Effector memory CD8-positive, alpha-beta T cell (primary cell): ENCODE measurements around the gene IPMK.
"Not testable (repeated sequence)": the region's sequence is repeated elsewhere in the genome, so short reads cannot be mapped to it uniquely, and the experiment has no call there.

Source experiments
- ATAC-seq: fragments of 150-1000 bp; cut with Tn5 transposase; replicated peaks from 2 replicates; pipeline ENCODE4 v1.10.0; 2021; ENCODE audit warnings: mild to moderate bottlenecking, moderate library complexity
- DNase-seq, 3 experiments: peaks; one replicate each; pipeline ENCODE4 v3.0.0; 2021
- H3K27ac Mint-ChIP-seq, 2 donors: one replicate each; pipeline ENCODE4 v1.8.0; 2022; ENCODE audit warnings: mild to moderate bottlenecking in 2 of 2, mixed read lengths in 2 of 2, moderate library complexity in 2 of 2
- H3K27me3 Mint-ChIP-seq, 2 donors: one replicate each; pipeline ENCODE4 v1.8.0; 2022; ENCODE audit warnings: mixed read lengths in 2 of 2
- H3K36me3 Mint-ChIP-seq: one replicate; pipeline ENCODE4 v1.8.0; 2022; ENCODE audit warnings: mild to moderate bottlenecking, moderate library complexity, mixed read lengths; ENCODE audit not compliant: insufficient read depth
- H3K4me1 Mint-ChIP-seq, 2 donors: one replicate each; pipeline ENCODE4 v1.8.0; 2022; ENCODE audit warnings: low read depth in 2 of 2, mixed read lengths in 2 of 2
- H3K4me3 Mint-ChIP-seq, 2 donors: one replicate each; pipeline ENCODE4 v1.8.0; 2022; ENCODE audit warnings: mild to moderate bottlenecking in 2 of 2, mixed read lengths in 2 of 2, moderate library complexity in 2 of 2
- H3K9me3 Mint-ChIP-seq, 2 donors: one replicate each; pipeline ENCODE4 v1.8.0; 2022; ENCODE audit warnings: mixed read lengths in 2 of 2

IPMK gene

GRCh38 chr10:58237014-58237834 is 30.5 kb downstream of the IPMK start:
- no peak overlapping the region for H3K4me3 Mint-ChIP-seq
- H3K27me3 Mint-ChIP-seq = no peaks in the 10 kb centered on the region
- peaks cover 0 to 2% of the 10 kb centered on the region in 2 donors for H3K9me3 Mint-ChIP-seq
- H3K27ac Mint-ChIP-seq = no peak overlapping the region
- DNase-seq (no peak), ATAC-seq (no peak)
- peaks cover 18% of the 10 kb centered on the region for H3K36me3 Mint-ChIP-seq
- H3K4me1 Mint-ChIP-seq = peaks cover 25 to 35% of the 10 kb centered on the region in 2 donors

DNA sequence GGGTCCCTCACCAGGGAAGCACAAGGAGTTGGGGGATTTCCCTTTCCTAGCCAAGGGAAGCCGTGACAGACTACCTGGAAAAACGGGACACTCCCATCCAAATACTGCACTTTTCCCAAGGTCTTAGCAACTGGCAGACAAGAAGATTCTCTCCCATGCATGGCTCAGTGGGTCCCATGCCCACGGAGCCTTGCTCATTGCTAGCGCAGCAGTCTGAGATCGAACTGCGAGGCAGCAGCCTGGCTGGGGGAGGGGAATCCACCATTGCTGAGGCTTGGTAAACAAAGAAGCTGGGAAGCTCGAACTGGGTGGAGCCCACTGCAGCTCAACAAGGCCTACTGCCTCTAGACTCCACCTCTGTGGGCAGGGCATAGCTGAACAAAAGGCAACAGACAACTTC is 37.8 kb downstream of the IPMK start:
- H3K27ac Mint-ChIP-seq, ATAC-seq, DNase-seq, H3K9me3 Mint-ChIP-seq, H3K4me3 Mint-ChIP-seq, H3K27me3 Mint-ChIP-seq: not testable (repeated sequence)
- H3K4me1 Mint-ChIP-seq = peaks cover 5 to 11% of the 10 kb centered on the region in 2 donors
- H3K36me3 Mint-ChIP-seq = peaks cover 22% of the 10 kb centered on the region

DNA sequence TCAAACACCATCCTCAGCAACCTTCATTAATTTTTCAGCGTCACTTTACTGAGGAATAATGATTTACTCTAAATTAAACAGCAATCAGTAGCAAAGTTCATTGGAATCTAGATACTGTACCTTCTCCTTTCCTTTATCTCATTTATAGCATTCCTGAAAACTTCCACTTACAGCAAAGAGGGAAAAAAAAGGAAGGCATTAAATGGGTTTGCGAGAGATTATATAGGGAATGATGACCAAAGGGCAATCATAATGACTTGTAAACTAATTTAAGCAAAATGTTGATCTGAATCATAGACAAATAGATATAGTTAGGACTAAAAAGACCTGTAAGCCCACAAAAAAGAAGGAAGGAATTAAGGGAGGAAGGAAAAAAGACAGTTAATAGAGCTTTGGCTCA is 42.0 kb downstream of the IPMK start:
- Mint-ChIP-seq H3K9me3 (no peaks in the 10 kb centered on the region), H3K27me3 (no peaks in the 10 kb centered on the region), H3K27ac (peak overlapping the region in 1 of 2 donors; percentile 22), H3K4me1 (no peaks in the 10 kb centered on the region), H3K36me3 (peaks cover 15% of the 10 kb centered on the region), H3K4me3 (no peak overlapping the region)
- DNase-seq (no peak), ATAC-seq (no peak)

DNA sequence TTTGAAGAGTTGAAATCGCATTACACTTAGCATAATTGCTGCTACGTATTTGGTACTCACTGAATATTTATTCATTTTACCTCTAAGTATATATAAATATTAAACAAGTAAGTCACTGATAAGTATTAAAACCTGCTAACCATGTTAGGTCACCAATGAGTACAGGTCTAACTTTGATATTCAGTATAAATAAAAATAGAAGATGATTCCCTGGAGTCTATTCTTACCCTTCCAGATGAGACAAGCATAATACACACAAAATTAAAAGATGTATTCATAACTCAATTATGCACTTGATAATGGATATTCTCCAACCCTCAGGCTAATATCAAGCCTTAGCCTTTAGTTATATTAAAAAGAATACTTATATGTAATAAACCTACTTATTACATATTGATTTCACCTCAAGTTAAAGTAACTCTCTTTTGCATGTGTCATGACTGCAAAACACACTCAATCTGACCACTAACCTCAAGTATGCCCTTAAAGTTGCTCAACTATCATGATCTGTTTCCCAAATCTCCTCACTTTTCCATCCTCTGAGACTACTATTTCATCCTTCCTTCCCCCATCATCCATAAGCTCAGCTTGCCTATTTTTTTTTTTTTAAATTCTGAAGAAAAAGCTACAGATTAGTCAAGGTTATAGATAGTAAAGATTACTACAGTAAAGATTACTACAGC is 46.8 kb downstream of the IPMK start:
- Mint-ChIP-seq H3K4me1 (peaks cover 0 to 7% of the 10 kb centered on the region in 2 donors), H3K4me3 (no peak overlapping the region), H3K36me3 (peaks cover 3% of the 10 kb centered on the region), H3K27me3 (no peaks in the 10 kb centered on the region), H3K27ac (no peak overlapping the region), H3K9me3 (no peaks in the 10 kb centered on the region)
- ATAC-seq = no peak
- DNase-seq = no peak

- H3K4me1 Mint-ChIP-seq = peaks cover 0 to 7% of the 10 kb centered on the region in 2 donors
- ATAC-seq (no peak), DNase-seq (no peak)
- no peaks in the 10 kb centered on the region for H3K27me3 Mint-ChIP-seq
- H3K27ac Mint-ChIP-seq = peak overlapping the region in 1 of 2 donors; percentile 49
- no peaks in the 10 kb centered on the region for H3K9me3 Mint-ChIP-seq
- H3K4me3 Mint-ChIP-seq = no peak overlapping the region
- H3K36me3 Mint-ChIP-seq = peaks cover 3% of the 10 kb centered on the region
These were observed 47.8 kb downstream of the IPMK start for GRCh38 chr10:58219875-58220274.

DNA sequence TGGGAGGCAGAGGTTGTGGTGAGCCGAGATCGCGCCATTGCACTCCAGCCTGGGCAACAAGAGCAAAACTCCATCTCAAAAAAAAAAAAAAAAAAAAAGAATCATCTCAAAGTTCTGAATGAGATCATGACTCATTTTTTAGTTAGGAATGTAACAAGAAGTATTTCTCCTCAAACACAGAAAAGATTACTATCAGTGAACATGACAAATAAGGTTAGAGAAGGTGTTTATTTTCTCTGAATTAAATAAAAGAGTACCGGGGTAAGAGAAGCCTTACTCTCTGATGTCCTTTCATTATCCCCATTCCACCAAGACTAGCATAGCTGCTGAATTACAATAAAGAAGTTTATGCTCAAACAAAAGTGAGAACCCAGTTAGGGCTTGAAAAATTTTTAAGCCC is 50.1 kb downstream of the IPMK start:
- no peak overlapping the region for H3K4me3 Mint-ChIP-seq
- H3K4me1 Mint-ChIP-seq = peaks cover 0 to 7% of the 10 kb centered on the region in 2 donors
- peak overlapping the region in 1 of 2 donors; percentile 75 for H3K27ac Mint-ChIP-seq
- peaks cover 7% of the 10 kb centered on the region for H3K36me3 Mint-ChIP-seq
- DNase-seq (no peak), ATAC-seq (no peak)
- no peaks in the 10 kb centered on the region for H3K9me3 Mint-ChIP-seq
- no peaks in the 10 kb centered on the region for H3K27me3 Mint-ChIP-seq

GRCh38 chr10:58212622-58213021 is 55.1 kb downstream of the IPMK start:
- Mint-ChIP-seq H3K27ac (no peak overlapping the region), H3K27me3 (no peaks in the 10 kb centered on the region), H3K9me3 (no peaks in the 10 kb centered on the region), H3K4me1 (no peaks in the 10 kb centered on the region), H3K4me3 (no peak overlapping the region), H3K36me3 (peaks cover 12% of the 10 kb centered on the region)
- DNase-seq (no peak), ATAC-seq (no peak)

DNA sequence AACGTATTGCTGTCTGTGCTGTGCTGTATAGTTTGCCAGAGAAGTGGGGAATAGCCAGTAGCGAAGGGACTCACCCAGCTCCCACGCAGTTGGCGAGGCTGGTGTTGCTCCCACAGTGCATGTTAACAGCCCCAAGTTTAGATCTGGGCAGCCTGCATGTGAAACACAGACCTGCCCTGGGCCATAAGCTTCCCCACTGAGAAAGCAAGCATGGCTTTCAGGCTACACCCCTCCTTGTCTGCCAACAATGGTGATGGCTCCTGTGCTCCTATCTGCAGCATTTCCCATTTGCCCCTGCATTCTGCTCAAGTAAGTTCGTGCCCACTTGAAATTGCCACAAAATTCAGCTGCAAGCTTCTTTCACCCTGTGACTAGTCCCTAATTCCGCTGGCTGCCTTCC is 57.5 kb downstream of the IPMK start:
- Mint-ChIP-seq H3K36me3 (peaks cover 9% of the 10 kb centered on the region), H3K27me3 (no peaks in the 10 kb centered on the region), H3K4me1 (no peaks in the 10 kb centered on the region), H3K9me3 (no peaks in the 10 kb centered on the region), H3K27ac (no peak overlapping the region), H3K4me3 (no peak overlapping the region)
- DNase-seq (no peak), ATAC-seq (no peak)

DNA sequence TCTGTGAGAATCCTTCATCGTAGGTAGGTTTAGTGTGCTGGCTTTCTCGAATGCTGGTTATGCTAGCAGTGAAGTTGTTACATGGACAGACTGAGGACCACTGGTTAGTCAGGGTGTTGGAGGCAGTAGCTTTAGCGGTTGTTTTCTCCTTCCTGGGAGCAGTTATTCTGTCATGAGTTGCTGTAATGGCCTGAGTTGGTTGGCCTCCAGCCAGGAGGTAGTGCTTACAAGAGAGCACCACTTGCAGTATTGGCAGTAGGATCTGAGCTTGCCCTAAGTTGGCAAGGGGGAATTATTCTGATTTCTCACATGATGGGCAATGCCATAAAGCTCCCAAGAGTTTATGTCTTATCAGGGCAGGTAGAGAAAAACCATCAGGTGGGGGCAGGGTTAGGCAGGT is 58.0 kb downstream of the IPMK start:
- ATAC-seq (no peak), DNase-seq (no peak)
- Mint-ChIP-seq H3K4me3 (no peak overlapping the region), H3K36me3 (peaks cover 9% of the 10 kb centered on the region), H3K9me3 (no peaks in the 10 kb centered on the region), H3K27me3 (no peaks in the 10 kb centered on the region), H3K4me1 (no peaks in the 10 kb centered on the region), H3K27ac (no peak overlapping the region)

- Mint-ChIP-seq H3K4me1 (peaks cover 0 to 4% of the 10 kb centered on the region in 2 donors), H3K27ac (no peak overlapping the region), H3K9me3 (no peaks in the 10 kb centered on the region), H3K27me3 (no peaks in the 10 kb centered on the region), H3K36me3 (peaks cover 5% of the 10 kb centered on the region), H3K4me3 (no peak overlapping the region)
- DNase-seq = no peak
- no peak for ATAC-seq
These were observed 61.4 kb downstream of the IPMK start for GRCh38 chr10:58206251-58206650.

DNA sequence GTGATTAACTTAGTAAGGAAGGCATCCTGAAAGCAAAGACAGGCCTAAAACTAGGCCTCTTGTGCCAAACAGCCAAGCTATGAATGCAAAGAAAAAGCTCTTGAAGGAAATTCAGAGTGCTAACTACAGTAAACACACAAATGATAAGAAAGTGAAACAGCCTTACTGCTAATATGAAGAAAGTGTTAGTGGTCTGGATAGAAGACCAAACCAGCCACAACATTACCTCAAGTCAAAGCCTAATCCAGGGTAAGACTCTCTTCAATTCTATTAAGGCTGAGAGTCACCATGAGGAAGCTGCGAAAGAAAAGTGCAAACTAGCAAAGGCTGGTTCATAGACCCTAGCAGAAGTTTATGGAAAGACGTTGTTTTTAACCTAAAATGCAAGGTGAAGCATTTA is 66.0 kb downstream of the IPMK start:
- H3K36me3 Mint-ChIP-seq = peaks cover 16% of the 10 kb centered on the region
- no peaks in the 10 kb centered on the region for H3K9me3 Mint-ChIP-seq
- ATAC-seq (no peak), DNase-seq (no peak)
- H3K4me1 Mint-ChIP-seq = peaks cover 0 to 4% of the 10 kb centered on the region in 2 donors
- no peaks in the 10 kb centered on the region for H3K27me3 Mint-ChIP-seq
- no peak overlapping the region for H3K4me3 Mint-ChIP-seq
- H3K27ac Mint-ChIP-seq = peak overlapping the region in 1 of 2 donors; percentile 19

DNA sequence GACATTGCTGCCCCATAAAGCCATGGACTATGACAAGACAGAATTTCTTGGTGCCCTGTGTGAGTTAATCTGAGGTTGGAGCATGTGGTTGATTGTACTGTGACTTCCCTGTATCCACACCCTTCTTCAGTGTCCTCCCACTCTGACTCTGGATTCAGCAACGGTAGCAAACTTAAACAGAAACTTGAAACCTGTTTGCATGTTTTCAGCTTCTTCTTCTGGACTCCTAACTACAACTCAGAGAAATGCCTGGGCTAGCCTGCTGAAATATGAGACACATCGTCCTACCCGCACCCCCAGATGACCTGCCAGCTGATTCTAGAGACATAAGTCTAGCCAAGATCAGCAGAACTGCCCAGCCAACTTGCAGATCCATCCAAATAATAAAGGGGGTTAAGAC is 78.4 kb downstream of the IPMK start:
- no peaks in the 10 kb centered on the region for H3K9me3 Mint-ChIP-seq
- ATAC-seq (no peak), DNase-seq (no peak)
- H3K4me1 Mint-ChIP-seq = no peaks in the 10 kb centered on the region
- H3K27ac Mint-ChIP-seq = no peak overlapping the region
- H3K36me3 Mint-ChIP-seq = peaks cover 3% of the 10 kb centered on the region
- H3K4me3 Mint-ChIP-seq = no peak overlapping the region
- H3K27me3 Mint-ChIP-seq = peaks cover 8 to 12% of the 10 kb centered on the region in 2 donors

DNA sequence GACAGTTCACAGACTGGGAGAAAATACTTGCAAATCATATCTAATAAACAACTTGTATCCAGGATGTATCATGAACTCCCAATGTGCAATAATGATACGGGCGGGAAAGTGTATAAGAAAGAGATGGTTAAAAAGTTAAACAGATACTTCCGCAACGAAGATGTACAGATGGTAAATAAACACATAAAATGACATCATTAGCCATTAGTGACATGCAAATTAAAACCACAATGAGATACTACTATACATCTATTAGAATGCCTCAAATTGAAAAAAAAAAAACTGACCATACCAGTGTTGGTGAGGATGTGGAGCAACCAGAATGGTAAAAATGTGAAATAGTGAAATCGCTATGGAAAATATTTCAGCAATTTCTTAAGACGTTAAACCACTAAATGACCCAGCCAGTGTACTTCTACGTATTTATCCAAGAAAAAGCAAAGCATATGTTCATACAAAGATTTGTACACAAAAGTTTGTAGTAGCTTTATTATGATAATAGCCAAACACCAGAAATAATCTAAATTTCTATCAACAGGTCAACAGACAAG is 83.5 kb downstream of the IPMK start:
- no peak overlapping the region for H3K4me3 Mint-ChIP-seq
- no peak overlapping the region for H3K27ac Mint-ChIP-seq
- no peaks in the 10 kb centered on the region for H3K36me3 Mint-ChIP-seq
- DNase-seq = no peak
- H3K9me3 Mint-ChIP-seq = no peaks in the 10 kb centered on the region
- ATAC-seq = no peak
- H3K4me1 Mint-ChIP-seq = no peaks in the 10 kb centered on the region
- H3K27me3 Mint-ChIP-seq = peaks cover 15 to 22% of the 10 kb centered on the region in 2 donors

GRCh38 chr10:58180666-58181065 is 87.0 kb downstream of the IPMK start:
- Mint-ChIP-seq H3K9me3 (no peaks in the 10 kb centered on the region), H3K27me3 (peaks cover 8 to 11% of the 10 kb centered on the region in 2 donors), H3K27ac (no peak overlapping the region), H3K4me3 (no peak overlapping the region), H3K4me1 (no peaks in the 10 kb centered on the region), H3K36me3 (no peaks in the 10 kb centered on the region)
- DNase-seq (no peak), ATAC-seq (no peak)
